Measurements from ENCODE around the gene RESF1.

DNA sequence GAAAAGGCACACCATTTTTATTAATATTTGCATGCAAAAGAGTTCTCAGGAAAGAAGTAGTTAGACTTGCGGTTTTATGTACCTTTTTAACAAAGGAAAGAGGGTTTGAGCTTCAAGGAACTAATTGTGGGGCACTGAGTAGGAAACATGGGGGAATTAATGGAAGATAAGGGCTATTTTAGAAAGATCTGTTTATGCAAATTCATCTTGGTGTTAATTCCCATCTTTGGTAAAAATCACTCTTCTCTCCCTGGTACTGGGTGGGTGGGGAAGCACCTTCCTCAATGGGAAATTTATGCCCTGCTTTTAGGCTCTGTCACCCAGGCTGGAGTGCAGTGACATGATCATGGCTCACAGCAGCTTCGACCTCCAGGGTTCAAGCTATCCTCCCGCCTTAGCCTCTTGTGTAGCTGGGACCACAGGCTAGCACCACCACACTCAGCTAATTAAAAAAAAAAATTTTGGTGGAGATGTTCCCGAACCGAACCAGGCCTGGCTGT, 30.1 kb upstream of the RESF1 start:
- TF ChIP-seq, protein P1, sequence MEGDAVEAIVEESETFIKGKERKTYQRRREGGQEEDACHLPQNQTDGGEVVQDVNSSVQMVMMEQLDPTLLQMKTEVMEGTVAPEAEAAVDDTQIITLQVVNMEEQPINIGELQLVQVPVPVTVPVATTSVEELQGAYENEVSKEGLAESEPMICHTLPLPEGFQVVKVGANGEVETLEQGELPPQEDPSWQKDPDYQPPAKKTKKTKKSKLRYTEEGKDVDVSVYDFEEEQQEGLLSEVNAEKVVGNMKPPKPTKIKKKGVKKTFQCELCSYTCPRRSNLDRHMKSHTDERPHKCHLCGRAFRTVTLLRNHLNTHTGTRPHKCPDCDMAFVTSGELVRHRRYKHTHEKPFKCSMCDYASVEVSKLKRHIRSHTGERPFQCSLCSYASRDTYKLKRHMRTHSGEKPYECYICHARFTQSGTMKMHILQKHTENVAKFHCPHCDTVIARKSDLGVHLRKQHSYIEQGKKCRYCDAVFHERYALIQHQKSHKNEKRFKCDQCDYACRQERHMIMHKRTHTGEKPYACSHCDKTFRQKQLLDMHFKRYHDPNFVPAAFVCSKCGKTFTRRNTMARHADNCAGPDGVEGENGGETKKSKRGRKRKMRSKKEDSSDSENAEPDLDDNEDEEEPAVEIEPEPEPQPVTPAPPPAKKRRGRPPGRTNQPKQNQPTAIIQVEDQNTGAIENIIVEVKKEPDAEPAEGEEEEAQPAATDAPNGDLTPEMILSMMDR (conservative IDR thresholded peaks at IDR 0.05; ENCODE audit: low read length): no peak
- no peak for TF ChIP-seq EZH2phosphoT487 (IDR thresholded peaks at IDR 0.05; ENCODE audit: borderline replicate concordance, low read depth, low read length)

Data from OCI-LY7 (cell line).